GM21723 (cell line): ENCODE measurements around the gene C2CD2.
"Not testable (repeated sequence)": the region's sequence is repeated elsewhere in the genome, so short reads cannot be mapped to it uniquely, and the experiment has no call there.

ENCODE experiments used
- ATAC-seq: cut with Tn5 transposase; IDR thresholded peaks from one replicate; pipeline ENCODE4 v1.9.1; 2021; ENCODE audit warnings: mild to moderate bottlenecking, moderate library complexity; ENCODE audit not compliant: unreplicated experiment

Gene C2CD2

DNA sequence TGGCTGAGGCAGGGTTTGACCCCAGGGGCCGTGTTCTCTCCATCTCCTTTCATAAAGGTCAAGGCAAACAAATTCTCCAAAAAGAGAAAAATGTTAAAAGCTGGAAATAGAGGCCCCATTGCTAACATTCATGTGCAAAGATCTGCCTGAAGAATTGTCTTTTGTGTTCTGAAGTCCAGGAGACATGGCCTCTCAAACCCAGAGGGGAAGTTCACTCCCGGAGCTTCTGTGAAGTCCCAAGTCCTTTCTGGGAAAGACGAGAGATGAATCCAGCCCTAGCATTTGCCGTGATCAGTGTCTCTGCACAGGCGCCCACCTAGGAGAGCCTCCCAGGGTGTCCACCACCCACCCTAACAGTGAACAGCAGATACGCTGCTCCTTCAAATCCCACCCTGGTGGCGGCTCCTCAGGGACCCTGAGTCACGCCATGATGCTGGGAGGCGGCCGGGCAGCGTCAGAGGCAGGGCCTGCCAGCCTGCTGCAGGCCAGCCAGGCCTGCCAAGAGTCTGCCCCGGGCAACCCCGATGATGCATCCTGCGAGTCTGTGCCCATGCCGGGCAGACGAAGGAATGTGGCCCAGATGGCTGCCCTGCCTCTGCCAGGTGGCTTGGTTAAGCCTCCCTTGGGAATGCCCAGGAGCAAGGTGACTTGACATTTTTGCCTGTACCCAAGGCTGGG lies 5.2 kb upstream of the C2CD2 start:
- ATAC-seq, result no peak

DNA sequence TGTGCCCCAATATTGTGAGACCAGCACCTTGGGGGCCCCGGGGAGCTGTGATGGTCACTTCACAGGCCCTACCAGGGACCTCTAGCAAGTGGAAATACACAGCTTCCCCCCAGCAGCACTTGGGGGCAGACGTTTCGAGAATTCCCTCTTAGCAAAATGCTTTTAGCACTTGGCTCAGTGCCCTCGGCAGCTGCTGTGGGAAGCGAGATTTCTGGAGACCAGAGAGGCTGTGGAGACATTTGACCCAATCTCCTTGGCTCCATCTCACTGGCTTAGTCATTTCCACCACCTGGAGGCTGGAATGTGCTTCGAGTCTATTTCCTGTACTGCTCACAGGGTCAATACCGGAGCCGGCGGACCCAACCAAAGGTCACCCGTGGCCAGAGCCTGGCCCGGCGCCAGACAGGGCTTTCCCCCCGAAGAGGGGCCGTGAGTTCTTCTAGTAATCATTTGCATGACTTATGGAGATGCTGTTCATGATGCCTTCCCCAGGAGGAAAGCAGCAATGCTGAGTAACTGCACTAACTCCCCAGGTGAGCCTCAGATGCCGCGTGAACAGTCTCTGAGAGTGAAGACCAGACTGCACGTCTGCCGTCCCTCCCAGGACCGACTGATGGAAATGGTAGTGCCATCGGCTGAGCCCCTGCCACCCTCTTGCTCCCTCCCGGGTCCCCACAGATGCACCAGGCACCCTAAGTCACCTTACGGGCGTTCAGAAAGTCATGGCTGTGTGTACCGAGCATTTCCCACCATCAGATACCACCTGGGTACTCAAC lies 4.4 kb upstream of the C2CD2 start:
- ATAC-seq, result no peak

DNA sequence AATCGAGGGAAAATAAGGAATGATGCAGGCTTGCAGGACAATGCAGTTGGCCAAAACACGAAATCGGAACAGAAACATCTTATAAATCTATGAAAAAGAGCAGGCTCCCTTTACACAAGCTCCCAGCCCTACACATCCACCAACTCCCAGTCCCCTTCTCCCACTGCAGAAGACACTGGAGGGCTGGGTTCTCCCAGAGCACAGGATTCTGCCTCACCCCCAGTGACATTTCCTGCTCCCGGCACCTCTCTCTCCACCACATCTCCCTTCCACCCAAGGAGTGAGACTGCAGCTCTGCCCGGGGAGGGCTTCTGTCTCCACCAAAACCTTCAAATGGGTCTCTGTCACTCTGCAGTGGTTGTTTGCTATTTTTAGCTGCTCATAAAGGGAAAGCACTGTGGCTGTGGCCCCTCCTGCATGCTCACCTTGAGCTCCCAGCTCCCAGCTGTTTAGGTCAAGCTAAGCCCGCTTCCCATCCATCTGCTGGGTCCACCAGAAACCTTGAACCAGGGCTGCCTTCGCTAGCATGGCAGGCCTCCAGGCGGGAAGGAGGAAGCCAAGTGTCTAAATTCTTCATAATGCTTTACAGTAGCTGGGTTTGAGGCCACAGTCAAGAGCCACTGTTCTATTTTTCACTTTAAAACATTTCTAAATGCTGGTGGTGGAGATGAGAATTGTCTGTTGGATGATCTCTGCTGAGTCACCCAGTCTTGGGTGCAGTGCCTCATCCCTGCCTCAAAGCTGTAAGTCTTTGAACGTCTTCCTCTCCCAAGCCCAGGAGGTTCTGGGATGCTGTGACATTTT lies 3.3 kb upstream of the C2CD2 start:
- no peak for ATAC-seq

DNA sequence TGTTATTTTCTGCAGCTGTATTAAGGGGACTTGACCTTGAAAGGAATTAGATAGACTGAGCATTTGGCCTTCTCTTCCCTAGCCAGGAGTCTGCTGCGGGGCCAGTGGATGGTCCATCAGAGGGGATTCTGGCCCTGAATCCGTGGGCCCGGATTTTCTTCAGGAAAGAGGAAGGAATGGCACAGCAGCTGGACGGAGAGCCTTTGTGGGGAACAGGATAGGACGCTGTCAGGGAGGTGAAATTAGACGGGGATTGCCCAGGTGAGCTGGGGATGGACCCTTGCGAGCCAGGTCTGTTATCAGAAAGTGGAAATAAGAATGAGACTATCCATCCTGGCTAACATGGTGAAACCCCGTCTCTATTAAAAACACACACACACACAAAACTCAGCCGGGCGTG lies 1.7 kb upstream of the C2CD2 start:
- ATAC-seq, result no peak

DNA sequence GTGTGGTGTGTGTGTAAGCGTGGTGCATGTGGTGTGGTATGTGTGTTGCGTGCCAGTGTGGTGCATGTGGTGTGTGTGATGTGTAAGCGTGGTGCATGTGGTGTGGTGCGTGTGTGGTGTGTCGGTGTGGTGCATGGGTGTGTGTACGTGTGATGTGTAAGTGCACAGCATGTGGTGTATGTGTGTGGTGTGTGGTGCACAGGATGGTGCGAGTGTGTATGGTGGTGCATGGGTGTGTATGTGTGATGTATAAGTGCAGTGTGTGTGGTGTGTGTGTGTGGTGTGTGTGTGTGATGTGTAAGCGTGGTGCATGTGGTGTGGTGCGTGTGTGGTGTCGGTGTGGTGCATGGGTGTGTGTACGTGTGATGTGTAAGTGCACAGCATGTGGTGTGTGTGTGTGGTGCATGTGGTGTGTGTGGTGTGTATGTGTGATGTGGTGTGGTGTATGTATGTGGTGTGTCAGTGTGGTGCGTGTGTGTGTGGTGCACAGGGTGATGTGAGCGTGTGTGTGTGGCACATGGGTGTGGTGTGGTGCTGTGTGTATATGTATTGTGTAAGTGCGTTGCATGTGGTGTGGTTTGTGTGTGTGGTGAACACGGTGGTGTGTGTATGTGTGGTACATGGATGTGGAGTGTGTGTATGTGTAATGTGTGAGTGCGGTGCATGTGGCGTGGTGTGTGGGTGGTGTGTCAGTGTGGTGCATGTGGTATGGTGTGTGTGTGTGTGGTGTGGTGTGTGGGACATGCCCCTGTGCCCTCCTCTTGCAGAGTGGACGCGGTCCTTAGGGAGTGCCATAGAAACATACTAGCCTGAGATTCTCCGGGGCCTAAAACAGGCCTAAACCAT lies 1.1 kb upstream of the C2CD2 start:
- no peak for ATAC-seq

DNA sequence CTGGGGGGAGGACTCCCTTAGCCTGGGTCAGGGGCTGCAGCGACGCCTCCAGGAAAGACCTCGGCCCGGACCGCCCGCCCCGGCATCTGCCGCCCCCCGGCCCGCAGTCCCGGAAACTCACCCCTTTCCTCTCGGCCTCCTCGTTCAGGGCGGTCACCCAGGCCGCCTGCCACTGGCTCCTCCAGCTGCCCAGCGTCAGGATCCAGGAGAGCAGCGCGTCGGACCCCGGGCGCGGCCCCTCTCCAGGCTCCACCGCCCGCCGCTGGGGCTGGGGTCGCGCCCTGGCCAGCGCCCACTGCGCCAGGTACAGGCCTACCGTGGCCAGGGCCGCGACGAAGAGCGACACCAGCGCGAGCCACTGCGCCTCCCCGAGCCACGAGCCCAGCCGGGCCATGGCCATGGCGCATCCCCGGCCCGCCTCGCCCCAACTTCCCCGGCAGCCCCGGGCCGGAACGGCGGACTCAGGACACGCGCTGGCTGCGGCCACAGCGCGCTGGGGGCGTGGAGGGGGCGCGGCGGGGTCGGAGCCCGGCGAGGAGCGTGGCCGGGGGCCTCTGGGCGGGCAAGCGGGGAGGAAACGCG lies 478 bp downstream of the C2CD2 start:
- ATAC-seq, result peak; percentile 35

DNA sequence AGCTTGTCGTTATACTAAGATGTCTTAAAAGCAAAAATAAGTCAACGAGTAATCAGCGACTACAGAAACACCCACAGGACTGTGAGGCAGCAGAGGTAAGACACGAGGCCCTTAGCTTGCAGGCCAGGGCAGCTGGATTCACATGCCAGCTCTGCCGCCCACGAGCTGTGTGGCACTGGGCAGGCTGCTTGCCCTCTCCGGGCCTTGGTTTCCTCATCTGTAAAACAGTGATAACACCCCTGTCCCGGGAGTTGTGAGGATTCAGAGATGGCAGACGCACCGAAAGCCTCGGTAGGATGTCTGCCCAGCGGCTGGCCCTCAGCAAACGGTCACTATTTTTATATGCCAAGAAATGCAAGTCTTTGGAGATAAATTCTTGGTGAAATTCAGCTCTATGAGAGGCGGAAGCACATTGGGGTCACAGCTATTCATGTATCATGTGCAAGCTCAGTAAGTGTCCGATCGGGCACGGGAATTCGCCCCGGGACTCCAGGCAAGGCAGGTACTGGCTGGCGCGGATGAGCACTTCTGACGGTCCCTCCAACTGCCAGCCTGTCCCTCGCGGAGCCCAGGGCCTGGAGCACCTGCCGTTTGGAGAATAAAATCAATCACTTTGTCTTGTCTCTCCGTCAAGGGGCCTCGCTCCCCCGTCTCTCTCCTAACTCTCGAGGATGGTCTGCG lies 1.1 kb downstream of the C2CD2 start:
- ATAC-seq, result no peak

DNA sequence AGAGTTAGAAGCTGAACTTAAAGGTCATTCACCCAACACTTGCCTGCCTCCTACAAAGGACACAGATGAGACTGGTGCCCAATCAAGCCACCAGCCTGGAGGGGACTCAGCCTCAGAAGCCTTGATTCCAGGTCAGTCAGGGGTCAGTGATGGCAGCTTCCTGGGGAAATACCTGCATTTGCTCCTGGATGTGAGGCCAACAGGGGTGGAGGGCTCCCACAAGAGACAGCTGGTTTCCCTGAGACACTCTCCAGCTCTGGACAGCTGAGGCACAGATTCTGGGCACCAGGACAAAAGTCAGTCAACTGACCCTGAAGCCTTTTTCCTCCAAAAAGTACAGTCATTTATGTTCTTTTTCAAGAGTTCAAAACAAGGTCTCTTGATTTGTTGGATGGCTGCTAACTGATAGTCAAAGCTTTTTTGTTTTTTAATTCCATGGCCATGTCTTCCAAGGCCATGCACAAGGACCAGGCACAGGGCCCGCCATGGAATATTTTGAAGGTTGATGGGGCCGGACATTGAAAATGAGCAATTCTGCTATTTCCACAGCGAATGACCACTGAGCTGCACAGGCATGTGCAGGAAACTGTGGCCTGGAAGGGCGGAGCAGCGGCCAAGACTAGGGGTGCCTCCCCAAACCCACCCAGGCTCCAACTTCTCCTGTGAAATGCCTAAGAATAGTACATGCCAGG lies 1.8 kb downstream of the C2CD2 start:
- no peak for ATAC-seq

DNA sequence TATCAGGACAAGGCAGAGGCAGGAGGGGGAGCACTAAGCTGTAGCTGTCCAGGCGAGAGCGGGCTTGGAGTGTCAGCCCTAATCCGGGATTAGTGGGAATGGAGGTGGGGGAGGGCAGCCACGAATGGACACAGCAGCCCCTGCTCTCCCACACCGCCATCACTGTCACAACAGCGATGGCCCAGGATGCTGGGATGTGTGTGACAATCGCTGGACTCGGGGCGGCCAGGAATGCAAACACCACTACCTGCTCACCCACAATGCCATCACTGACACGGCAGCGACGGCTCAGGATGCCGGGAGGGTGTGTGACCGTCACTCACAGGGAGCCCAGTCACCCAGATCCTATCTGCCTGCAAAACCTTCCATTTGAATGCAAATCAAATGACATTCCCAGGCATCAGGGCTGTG lies 2.9 kb downstream of the C2CD2 start:
- no peak for ATAC-seq

DNA sequence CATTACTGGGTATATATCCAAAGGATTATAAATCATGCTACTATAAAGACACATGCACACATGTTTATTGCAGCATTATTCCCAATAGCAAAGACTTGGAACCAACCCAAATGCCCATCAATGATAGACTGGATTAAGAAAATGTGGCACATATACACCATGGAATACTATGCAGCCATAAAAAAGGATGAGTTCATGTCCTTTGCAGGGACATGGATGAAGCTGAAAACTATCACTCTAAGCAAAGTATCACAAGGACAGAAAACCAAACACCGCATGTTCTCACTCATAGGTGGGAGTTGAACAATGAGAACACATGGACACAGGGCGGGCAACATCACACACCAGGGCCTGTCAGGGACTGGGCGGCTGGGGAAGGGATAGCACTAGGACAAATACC lies 4.2 kb downstream of the C2CD2 start:
- not testable (repeated sequence) for ATAC-seq

DNA sequence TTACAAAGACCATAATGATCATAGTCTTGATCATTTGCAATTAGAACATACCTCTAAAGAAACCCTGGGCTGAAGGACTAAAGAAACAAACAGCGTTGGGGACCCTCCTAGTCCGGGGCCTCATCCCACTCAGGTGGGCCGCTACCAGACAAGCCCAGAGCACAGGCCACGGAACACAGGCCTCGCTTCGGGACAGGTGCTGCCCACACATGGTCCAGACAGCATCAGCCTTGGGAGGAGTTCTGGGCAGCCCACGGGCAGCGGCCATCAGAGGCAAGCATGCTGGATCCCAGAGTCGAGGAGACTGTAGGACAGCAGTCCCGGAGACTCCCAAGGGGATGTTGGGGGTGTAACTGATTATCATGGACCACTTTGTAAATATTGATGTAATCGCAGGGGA lies 4.9 kb downstream of the C2CD2 start:
- no peak for ATAC-seq

DNA sequence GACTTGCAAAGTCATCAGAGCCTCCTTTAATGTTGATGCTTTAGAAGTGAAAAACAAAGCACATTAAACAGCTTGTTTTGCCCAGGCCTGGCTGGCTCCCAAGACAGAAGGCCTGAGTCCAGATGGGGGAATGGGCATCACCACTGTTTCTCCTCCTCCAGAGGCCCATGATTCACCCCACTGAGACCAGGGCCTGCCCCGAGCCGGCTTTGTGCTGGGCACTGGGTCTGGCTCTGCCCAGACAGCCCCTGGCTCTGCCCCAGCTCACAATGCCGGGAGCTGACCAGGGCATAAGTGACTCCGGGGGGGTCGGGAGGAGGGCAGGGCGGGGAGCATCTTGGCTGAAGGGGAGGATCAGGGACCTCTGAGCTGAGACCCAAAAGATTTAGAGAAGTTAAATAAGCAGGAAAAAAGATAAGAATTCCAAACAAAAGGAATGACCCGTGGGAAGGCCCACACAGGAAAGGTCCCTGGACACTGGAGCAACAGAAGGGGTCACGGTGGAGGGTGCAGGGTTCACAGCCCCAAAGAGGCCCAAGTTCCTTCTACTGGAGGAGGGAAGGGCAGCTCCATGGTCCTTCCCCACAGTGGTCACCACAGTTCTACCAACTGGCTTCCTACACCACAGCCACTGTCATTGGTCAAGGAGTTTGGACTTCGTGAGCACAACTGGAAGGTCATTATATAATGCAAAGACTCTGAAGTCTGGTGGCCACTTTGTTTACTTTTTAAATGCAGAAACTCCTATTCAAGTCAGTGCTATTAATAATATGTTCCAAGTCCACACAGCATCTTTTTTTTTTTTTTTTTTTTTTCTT lies 5.5 kb downstream of the C2CD2 start:
- no peak for ATAC-seq

DNA sequence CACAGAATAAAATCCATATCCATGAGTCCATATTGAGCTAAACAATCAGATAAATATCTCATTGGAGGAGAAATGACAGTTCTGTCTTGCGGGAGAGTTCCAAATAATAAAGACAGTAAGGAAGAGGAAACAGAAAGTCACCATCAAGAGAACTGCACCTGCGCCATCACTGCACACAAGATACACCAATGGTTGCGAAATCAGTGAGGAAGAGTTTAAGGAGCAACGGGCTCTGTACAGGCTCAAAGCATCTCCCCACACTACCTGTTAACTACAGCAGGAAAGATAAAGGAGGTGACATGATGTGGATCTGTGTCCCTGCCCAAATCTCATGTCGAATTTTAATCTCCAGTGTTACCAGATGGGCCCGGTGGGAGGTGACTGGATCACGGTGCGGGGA lies 7.8 kb downstream of the C2CD2 start:
- no peak for ATAC-seq

DNA sequence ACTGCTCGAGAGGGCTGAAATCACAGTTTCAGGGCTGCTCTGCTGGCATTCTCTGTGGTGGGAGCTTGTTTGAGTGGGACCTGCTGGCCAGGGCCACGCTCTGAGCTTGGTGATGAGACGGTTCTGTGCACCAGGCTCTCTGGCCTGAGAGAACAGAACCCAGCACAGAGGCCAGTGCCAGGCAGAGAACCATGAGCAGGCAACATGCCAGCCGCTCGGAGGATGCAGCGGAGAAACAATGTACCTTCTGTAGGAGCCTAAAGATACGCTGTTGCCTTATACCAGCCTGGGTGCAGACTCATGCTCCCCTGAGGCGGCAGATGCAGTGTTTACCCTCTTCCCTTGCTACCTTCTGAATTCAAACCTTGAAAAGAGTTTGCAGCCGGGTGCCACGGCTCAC lies 10.0 kb downstream of the C2CD2 start:
- no peak for ATAC-seq

DNA sequence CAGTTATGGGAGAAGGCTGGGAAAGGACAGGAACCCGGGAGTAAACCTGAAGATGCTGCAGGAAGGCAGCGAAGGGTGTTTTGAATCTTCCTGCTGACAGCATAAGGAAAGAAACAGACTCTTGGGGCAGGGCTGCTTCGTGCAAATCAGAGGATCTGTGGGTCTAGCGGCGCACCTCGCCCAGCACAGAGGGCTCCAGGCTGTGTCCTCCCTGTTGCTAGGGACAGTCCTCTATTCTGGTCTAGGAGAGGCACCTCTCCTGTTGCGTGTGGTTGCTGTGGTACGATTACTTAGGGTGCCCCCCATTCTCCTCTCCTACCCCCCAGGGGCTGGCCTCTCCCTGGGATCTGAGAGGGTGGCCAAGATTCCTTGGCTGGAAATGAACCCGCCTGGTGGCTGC lies 11.4 kb downstream of the C2CD2 start:
- ATAC-seq, result no peak

DNA sequence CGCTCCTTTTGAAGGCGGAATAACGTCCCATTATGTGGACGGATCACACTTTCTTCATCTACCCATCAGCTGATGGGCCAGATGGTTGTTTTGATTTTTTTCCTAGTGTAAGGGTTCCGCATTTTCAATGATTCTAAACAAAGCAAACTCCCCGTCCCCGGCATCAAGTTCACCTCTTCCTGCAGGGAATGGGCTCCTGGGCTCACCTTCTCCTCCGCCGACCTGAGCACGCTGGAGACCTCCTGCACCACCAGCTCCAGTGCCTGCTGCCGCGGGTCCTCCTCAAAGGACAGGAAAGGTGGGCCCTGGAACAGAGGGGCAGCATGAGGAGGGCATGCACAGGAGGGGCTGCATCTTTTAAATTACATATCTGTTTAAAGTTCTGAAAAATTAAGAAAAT lies 11.9 kb downstream of the C2CD2 start:
- no peak for ATAC-seq

DNA sequence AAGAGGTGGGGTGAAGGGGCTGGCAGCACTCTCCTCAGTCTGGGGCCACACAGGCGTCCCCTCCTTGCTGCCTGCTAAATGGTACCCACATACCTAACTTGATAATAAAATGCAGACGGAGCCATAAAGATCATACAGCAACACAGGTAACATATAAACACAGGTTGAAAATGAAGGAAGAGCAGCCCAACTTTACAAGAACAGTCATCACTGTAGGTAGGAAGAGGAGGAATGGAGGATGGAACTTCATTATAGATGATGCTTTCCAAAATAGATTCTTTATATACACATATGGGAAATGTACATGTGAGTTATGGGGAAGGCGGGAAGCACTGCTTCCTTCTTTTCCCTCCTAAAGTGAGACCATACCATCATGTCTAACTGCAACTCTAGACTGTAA lies 13.4 kb downstream of the C2CD2 start:
- no peak for ATAC-seq

DNA sequence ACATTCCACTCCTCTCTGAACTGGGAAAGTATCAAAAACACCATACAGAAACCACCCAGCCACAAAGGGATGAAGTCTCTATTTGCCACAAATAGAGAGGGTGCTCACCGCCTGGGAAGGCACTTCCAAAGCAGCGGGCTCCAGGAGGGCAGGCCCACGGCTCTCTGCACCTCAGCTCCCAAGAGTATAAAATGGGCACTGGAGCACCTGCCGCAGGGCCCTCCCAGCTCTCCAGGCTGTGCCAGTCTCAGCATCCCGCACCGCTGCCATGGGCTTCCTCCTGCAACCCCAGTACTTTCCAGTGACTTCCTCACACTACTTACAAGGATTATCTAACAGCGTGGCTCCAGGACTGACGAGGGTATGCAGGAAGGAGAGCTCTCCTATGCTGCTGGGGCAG lies 14.4 kb downstream of the C2CD2 start:
- no peak for ATAC-seq
